SKM-1 (cell line): Measurements from ENCODE around the gene ZNF580.
A peak's percentile ranks its signal among the peaks of the same experiment; 100 is the strongest.

Experiments
- DNase-seq: peaks from one replicate; lab custom pipeline; 2025; ENCODE audit not compliant: unreplicated experiment; lab: John Stamatoyannopoulos, UW

ZNF580 gene, protein sequence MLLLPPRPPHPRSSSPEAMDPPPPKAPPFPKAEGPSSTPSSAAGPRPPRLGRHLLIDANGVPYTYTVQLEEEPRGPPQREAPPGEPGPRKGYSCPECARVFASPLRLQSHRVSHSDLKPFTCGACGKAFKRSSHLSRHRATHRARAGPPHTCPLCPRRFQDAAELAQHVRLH

DNA sequence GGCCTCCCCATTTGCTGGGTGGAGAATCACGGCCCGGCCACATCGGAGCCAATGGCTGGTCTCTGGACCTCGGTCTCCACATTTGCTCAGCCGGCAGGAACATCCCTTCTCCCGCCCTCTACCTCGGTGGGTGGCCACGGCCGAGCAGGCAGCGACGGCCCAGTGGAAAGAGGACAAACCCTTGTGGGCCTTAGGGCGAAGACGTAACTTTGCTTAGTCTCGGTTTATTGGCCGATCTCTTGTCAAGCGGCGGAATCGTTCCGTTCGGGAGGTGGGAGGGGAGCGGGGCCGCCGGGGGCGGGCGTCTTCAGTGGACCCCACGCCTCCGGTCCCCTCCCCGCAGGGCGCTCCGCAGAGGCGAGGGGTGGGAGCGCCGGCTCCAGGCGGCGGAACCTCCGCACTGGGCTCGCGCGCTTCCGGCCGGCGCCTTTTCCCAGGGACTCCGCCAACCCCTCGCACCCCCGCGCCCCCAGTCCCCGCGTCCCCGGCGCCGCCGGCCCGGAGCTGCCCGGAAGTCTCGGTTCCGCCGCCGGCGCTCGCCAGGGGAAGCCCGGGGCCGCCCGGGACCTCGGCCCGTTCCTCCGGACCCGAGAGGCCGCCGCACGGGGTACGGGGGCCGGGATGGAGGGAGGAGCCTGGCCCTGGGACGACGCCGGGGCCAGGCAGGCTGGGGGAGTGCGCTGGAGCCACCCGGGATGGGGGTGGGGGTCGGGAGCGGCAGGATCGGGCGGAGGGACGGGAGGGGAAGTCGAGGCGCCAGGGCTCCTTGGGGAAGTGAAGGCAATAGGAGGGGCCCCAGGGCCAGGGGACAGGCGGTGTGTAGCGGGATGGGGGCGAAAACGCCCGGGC, at the start of gene ZNF580:
Gene ZNF580, plus strand, starts transcription at position 426 of the 849 bp plus-strand sequence. CDS start 1,507 bp downstream, outside the sequence.
- DNase-seq, result no peak

DNA sequence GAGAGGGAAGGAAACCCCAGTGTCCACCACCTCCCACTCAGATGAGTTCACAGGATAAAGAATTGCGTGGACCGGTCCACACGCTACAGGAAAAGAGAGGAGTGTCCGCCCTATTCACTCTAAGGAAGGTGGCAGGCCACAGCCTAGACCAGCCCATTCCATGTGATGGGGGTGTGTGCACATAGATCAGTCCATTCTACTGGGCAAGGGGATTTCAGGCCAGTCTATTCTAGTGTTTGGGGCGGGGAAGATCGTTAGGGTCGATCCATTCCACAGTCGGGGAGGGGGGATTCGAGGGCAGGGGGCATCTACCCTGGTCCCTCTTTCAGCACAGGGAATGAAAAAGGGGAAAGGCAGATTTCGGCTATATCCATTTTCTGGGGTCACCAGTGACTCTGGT, 49.2 kb upstream of the ZNF580 start:
- no peak for DNase-seq

DNA sequence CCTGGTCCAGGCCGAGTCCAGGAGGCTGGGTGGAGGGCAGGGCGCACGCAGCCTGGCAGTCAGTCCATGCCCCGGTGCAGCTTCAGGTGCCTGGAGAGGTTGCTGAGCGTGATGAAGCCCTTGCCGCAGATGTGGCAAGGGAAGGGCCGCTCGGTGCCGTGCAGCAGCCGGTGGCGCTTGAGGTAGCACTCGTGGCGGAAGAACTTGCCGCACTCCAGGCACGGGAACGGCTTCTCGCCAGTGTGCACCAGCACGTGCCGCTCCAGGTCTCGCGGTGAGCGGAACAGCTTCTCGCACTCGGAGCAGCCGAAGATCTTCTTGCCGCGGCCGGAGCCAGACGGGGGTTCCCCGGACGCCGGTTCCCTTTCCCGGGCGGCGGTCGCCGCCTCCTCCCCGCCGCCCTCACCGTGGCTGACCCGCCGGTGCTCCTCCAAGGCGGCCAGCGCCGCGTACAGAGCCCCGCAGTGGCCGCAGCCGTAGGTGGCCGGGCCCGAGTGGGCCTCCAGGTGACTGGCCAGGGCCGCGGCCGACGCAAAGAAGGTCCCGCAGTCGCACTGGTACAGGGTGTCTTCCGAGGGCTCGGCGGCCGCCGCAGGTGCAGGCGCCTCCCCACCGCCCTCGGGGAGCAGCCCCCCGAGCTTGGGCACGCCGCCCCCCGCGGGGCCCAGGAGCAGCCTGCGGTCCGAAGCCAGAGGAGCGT, 48.3 kb upstream of the ZNF580 start:
- DNase-seq, result no peak

DNA sequence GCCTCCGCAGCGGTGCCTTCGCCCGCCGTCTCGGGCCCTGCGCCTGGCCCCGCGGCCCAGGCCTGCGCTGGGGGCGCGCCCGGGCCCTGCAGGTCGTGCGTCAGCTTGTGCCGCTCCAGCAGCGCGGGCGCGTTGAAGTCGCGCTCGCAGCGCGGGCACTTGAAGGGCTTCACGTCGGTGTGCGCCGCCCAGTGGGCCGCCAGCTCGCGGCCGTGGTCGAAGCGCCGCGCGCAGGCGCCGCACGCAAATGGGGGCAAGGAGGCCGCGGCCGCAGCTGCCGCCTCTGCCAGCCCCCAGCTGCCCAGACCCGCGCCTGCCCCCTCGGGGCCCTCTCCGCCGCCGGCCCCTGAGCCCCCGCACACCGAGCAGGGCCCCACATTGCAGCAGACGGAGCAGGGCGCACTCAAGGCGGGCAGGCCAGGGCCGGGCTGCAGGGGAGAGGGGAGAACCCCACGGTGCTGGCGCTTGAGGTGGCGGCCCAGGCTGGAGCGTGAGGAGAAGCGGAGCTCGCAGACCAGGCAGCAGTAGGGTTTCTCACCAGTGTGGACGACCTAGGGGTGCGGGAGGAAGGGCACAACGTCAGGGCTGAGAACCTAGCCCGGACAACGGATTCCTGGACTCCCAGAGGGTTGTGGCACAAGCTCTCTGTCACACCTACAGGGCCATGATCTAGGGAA, 47.6 kb upstream of the ZNF580 start:
- DNase-seq, result no peak

DNA sequence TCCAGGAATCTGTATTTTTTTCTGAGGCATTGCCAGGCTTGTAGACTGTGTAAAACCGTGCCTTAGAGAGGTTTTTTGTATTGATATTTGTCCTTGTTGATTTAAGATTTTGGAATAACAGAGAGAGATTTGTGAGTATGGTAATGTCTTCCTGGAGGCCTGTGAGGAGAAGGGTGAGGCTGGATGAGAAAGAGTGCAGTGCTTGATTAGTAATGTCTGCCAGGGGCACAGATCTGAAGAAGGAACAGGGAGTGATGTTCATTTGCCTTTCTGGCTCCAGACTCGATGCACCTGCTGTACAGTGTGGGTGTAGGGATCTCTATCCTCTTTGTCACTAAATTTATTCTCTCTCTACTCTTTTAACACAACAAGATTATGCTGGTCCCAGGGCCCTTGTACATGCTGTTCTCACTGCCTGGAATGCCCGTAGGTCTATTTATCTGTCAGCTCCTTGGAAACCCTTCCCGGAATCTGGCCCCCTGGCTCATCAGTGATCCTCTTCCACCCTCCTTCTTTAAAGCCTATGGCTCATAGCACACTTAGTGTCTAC, 45.7 kb upstream of the ZNF580 start:
- no peak for DNase-seq

DNA sequence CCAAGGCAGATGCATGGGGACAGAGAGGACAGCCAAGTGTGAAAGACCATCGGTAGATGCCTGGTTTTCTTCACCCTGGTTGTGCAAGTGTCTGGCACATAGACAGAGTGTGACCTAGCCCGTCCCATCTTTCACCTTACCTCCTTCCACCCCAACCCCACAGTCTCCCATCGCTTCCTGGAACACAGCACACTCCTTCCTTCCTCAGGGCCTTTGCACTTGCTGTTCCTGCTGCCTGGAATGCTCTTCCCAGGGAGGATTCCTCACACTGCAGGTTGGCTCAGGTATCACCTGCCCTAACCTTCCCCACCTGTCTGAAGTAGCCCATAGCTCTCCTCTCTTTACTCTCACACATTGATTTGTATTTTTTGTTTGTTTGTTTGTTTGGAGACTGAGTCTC, 44.5 kb upstream of the ZNF580 start:
- no peak for DNase-seq

DNA sequence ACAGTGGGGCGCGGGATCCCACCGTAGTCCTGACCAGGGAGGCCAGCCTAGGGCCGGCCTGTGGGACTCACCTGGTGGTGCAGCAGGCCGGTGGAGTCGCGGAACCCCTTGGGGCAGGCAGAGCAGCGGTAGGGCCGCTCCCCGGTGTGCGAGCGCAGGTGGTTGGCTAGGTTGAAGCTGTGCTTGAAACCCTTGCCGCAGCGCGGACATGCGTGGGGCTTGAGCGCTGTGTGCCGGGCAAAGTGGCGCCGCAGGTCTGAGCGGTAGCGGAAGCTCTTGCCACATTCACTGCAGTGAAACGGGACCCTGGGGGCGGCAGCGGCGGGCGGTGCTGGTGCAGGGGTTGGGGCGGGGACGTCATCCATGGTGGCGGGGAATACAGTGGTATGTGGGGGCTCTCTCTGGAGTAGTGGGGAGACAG, 43.3 kb upstream of the ZNF580 start:
- DNase-seq, result no peak

DNA sequence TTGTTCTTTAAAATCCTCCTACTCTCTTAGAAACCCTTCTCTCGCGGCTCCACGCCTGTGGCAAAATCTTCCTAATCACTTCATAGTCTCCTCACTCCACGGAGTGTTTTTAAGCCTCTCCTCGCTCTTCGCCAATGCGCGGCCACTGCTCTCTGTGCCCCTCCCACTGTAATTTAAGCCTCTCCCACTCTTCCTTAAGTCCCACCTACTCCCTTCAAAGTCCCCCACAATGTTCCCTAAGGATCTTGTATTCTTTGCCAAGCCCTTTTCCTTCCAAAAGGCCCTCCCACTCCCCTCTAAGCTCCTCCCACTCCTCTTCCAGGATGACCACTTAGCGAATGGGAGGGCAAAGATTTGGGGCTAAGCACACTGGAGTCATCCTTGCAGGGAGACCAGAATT, 42.8 kb upstream of the ZNF580 start:
- DNase-seq, result no peak

DNA sequence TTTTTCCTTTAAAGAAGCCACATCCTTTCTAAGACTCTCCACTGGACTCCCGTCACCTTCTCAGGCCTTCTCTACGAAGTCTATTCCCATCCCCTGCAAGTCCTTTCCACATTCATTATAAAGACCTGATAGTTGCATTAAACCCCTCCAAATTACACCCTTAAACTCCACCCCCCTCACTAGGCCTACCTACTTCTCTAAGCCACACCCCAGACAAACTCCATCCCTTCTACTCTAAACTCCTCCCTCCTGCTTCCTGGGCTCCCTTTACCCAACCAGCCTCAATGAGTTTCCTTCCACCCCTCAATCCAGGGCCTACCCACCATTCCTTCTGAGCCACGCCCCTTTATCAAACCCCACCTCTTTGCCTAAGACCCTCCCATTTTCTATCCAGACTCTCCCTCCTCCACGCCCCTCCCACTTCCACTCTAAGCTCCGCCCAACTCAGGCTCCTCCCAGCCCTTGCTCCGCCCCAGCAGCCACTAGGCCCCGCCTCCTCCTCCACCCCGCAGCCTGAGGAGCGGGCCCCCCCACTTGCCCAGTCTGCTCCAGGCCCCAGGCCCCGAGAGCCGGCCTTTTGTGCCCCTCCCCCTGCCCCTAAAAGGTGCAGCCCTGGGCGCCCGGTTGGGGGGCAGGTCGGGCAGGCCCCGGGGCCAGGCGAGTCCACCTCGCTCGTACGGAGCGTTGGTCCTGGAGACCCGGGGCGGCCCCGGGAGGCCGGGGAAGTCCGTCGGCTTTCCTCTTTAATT, 41.9 kb upstream of the ZNF580 start:
- DNase-seq, result peak; percentile 47

DNA sequence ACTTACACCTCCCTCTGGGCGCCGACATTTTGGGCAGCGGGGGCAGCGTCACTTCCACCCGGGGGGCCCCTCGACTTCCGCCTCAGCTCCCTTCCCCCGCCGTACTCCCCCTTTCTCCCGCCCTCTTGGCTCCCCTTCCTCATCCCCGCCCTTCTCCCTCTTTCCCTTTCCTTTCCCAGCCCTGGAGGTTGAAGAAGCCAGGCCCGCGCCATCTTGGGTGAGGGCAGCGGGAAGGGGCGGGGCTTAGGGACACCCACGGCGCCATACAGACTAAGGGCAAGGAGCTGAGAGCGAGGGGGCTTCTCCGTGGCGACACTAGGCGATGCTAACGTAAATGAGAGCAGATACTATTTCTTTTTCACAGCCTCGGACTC, 41.3 kb upstream of the ZNF580 start, which contains the start of gene FIZ1:
Gene FIZ1, minus strand, starts transcription at position 50 of the 374 bp plus-strand sequence. CDS start 1,652 bp downstream, outside the sequence.
- peak; percentile 63 for DNase-seq

DNA sequence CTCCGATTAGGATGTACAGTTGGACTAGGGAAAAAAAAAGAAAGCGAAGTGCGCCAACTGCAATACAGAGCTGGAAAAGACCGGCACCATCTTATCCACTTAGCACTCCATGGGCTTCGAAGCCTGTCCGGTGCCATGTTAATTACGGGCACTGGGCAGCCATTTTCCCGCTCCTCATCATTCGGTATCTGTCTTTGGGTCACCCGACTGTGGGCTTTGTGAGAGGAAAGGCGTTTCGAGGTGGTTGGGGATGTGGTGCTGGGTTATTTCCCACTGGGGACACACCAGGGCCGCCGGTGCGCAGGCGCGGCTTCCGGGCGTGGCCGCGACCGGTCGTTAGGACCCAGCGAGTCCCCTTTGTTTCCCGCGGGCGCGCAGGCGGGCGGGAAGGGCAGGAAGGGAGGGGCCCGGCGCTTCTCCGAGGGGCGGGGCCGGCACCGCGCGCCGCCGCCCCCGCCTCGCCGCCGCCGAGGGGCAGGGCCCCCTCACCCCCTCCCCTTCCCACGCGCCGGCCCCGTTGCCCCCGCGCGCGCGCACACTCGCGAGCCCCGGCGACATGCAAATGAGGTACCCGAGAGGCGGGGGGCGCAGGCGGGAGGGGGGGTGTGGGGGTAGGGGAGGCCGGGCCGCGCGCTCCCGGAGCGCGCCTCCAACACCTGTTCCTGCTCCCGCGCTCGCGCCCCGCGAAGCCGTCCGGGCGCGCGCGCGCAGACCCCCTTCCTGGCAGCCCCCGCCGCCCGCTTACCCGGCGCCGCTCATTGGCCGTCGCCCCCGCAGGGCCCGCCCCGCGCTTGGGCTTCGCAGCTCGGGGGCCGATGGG, 40.8 kb upstream of the ZNF580 start, which contains the start of gene ZNF524:
Gene ZNF524, plus strand, starts transcription at position 447 of the 820 bp plus-strand sequence. CDS start 1,825 bp downstream, outside the sequence.
- DNase-seq, result no peak

DNA sequence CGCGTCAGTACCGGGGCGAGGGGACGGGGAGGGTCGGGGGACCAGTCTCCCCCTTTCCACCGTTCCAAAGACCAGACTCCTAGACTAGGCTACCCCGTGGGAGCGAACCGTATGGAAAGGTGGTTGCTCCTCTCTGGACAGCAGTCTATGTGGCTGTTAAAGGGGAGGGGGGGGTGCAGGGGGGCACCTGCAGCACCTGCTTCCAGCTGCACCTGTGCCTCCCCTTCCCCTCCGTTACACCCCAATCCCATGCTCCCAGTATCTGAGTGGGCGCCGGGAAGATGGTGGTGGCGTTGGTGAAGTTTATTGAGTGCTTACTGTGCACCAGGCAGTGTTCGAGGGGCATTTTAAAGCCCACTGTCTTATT, 40.2 kb upstream of the ZNF580 start:
- DNase-seq, result no peak

DNA sequence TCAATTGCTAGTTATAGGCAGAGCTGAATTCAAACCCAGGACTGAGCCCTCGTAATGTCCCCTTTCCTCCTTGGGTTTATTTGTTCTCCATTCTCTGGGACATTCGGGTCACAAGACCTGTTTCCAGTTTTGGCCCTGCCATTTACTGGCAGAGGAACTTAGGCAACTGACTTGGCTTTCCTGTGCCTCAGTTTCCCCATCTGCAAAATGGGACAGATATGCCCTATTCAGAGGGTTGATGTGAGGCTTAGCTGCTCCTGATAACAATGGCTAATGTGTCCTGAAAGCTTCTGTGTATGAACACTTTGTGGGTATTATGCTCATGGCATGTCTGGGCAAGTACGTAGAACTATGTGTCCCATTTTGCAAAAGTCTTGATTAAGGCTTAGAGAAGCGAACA, 39.7 kb upstream of the ZNF580 start:
- no peak for DNase-seq

DNA sequence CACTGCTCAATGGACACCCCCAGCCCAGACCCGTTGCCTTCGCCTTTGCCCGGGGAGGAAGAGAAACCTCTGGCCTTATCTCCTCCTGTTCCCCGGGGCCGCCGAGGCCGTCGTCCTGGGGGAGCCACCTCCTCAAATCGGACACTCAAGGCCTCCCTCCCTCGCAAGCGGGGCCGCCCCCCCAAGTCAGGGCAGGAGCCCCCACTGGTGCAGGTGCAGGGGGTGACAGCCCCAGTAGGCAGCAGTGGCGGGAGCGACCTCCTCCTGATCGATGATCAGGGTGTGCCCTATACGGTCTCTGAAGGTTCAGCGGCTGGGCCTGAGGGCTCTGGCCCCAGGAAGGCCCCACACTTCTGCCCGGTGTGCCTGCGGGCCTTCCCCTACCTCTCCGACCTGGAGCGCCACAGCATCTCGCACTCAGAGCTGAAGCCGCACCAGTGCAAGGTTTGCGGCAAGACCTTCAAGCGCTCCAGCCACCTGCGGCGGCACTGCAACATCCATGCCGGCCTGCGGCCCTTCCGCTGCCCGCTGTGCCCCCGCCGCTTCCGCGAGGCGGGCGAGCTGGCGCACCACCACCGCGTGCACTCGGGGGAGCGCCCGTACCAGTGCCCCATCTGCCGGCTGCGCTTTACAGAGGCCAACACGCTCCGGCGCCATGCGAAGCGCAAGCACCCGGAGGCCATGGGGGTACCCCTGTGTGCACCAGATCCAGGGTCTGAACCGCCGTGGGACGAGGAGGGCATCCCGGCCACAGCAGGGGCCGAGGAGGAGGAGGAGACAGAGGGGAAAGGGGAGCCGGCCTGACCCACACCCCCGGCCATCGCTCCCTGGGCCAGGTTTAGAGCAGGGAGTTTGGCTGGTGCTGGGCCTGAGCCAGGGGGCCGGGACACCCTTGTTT, 38.4 kb upstream of the ZNF580 start:
- no peak for DNase-seq

DNA sequence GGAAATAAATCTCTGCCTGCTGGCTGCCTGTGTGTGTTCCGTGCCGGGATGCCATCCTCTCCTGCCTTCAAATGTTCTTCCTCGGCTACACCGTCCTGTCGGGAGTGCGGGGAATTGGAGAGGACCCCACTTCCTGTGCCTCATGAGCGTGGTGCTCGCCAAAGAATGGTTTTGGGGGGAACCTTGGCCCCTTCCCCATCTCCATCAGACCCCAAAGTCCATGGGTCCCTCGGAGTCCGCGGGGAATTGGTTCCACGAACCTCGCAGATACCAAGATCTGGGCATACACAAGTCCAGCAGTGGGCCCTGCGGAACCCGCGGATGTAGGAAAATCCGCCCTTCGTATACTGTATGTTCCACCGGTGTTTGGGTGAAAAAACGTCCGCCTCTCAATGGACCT, 37.7 kb upstream of the ZNF580 start:
- no peak for DNase-seq

DNA sequence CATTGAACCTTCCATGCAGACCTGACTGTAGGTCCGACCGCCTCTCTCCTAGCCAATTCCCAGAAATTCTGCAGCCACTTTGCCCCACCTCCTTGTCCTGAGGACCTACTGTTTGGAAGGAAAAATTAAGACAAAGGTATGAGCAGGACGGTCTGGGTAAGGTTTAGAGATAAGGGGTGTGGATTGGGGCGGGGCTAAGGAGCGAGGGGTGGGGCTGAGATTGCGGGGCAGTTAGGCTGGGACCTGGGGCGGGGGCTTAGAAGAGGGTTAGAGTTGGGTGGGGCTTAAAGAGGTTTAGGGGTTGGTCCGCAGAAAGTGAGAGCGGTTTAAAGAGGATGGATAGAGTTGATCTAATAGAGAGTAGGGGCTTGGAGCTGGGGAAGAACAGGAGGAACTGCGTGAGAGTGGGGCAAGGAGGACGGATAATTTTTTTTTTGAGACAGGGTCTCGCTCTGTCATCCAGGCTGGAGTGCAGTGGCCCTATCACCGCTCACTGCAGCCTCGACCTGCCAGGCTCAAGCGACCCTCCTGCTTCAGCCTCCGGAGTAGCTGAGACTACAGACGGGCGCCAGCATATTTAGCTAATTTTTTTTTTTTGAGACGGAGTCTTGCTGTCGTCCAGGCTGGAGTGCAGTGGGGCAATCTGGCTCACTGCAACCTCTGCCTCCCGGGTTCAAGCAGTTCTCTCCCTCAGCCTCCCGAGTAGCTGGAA, 37.1 kb upstream of the ZNF580 start:
- DNase-seq, result no peak

DNA sequence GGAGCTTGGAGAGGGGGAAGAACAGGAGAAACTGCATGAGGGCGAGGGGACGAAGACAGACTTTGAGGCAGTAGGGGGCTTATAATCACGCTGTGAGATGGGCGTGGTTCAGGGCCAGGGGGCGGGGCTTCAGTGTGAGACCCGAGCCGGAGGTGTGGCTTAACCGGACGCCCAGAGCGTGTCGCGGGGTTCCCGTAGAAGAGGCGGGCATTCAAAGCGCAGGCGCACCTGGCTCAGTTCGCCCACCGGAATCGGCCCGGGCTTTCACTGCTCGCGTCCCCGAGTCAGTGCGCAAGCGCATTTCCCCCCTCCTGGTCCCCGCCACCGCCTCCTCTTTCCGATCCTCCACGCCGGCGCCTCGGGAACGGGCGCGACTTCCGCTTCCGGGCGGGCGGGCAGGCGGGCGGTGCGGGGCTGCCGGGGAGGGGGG, 35.6 kb upstream of the ZNF580 start:
- peak; percentile 61 for DNase-seq
